ENCODE data around the gene DUSP6.

The DUSP6 gene

DNA sequence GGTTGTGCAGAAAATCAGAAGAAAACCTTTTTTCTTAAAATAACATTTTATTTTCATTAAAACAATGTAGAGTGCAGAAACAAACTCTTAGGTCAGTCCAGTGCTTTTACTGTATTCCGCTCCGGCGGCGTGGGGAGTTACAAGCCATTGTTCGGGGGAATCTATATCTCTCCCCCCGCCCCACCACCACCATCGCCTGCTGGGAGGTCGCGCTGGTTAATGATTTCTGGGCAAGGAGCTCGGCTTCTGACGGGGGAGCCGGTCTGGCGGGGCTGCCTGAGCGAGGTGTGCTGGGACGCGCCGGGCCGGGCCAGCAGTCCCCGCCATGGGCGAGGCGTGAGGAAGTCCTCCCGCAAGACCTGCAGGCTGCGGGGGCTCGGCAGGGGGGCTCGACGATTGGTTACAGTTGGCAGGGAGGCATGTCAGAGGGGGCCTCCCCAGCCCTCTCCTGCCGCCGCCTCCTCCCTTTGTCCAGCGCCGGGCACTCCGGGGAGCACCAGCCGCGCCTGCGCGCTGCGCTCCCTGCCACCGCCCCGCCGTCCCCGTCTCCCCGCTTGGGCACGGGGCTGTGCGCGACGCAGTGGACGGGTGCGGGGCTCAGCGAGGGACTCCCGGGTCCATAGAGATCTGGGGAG lies 1.0 kb upstream of the DUSP6 start:
- TF ChIP-seq, protein P1, sequence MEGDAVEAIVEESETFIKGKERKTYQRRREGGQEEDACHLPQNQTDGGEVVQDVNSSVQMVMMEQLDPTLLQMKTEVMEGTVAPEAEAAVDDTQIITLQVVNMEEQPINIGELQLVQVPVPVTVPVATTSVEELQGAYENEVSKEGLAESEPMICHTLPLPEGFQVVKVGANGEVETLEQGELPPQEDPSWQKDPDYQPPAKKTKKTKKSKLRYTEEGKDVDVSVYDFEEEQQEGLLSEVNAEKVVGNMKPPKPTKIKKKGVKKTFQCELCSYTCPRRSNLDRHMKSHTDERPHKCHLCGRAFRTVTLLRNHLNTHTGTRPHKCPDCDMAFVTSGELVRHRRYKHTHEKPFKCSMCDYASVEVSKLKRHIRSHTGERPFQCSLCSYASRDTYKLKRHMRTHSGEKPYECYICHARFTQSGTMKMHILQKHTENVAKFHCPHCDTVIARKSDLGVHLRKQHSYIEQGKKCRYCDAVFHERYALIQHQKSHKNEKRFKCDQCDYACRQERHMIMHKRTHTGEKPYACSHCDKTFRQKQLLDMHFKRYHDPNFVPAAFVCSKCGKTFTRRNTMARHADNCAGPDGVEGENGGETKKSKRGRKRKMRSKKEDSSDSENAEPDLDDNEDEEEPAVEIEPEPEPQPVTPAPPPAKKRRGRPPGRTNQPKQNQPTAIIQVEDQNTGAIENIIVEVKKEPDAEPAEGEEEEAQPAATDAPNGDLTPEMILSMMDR (IDR thresholded peaks at IDR 0.05; ENCODE audit: borderline replicate concordance, control extremely low read depth, extremely low read depth, insufficient read depth, missing control alignments), result no peak
- in situ Hi-C loops (cut with MboI; ENCODE audit: low sequenced_read_pairs, unreplicated experiment), result no loop called here
- DNase-seq (ENCODE audit: low spot score), result peak; percentile 59

DNA sequence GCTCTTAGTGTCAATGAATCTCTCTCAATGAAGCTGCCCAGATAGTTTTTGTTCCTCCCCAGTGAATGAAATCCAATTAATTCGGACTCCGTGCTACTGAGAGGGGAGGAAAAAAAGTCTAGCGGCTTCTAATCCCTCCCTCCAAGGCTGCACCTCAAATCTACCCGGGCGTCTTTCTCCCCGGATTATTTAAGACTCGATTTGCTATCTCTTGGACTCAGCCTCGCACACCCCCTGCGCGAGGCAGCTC lies 134 bp downstream of the DUSP6 start:
- in situ Hi-C loops (cut with MboI; ENCODE audit: low sequenced_read_pairs, unreplicated experiment), result no loop called here
- TF ChIP-seq, protein P1 (IDR thresholded peaks at IDR 0.05; ENCODE audit: borderline replicate concordance, control extremely low read depth, extremely low read depth, insufficient read depth, missing control alignments), result no peak
- no peak for DNase-seq (ENCODE audit: low spot score)

DNA sequence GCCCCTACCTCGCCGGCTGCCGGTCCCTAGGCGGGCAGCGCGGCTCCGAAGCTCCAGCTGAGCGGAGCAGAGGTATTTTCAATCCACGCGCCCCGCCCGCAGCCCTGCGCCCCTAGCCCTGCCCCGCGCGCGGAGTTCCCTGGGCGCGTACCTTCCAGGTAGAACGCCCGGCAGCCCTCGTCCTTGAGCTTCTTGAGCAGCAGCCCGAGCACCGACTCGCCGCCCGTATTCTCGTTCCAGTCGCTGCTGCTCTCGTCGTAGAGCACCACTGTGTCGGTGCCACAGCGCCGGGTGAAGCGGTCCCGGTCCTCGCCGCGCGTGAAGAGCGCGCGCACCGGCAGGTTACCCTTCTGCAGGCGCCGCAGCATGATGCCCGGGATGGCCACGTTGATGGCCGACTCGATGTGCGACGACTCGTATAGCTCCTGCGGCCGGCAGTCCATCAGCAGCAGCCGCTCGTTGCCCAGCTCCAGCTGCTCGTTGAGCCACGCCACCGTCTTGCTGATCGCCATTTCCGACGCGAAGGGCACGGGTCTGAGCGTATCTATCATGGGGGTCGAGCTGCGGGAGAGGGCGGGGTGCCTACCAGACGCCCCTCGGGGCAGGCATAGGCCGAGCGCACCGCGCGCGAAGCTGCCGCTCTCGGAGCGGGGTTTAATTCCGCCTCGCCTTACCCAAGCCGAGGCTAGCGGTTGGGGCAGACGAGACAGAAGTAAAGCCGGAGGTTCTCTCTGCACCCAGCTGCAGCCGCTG lies 636 bp downstream of the DUSP6 start:
- in situ Hi-C loops (cut with MboI; ENCODE audit: low sequenced_read_pairs, unreplicated experiment), result no loop called here
- DNase-seq (ENCODE audit: low spot score), result peak; percentile 59
- TF ChIP-seq, protein P1 (IDR thresholded peaks at IDR 0.05; ENCODE audit: borderline replicate concordance, control extremely low read depth, extremely low read depth, insufficient read depth, missing control alignments), result no peak

DNA sequence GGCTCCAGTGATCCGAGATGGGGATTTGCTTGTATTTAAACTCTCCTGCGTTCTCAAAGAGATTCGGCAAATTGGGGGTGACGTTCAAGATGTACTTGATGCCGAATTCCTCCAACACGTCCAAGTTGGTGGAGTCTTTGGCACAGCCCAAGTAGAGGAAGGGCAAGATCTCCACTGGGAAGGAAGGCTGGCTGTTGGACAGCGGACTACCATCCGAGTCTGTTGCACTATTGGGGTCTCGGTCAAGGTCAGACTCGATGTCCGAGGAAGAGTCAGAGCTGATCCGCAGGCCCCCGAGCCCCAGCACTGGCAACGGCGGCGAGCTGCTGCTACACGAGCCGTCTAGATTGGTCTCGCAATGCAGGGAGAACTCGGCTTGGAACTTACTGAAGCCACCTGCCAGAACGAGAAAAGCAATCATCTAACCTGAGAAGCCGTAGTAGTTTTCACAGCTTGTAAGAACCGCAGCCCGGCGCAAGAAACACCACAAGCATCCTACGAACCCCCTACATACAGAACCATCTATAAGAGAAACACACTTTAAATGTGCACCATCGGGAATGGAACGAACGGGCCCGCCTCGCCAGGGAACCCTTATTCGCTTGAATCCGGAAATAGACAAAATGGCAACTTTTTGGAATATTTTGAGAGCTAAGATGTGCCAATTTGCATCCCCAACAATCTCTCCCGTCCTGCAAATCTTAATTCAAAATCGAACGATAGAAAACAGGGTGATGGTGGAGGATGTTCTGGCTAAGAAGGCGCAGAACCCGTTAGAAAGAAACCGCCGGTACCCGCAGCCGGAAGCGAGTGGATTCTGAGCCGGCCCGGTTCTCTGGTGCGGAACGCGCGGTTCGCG lies 1.4 kb downstream of the DUSP6 start:
- TF ChIP-seq, protein P1 (IDR thresholded peaks at IDR 0.05; ENCODE audit: borderline replicate concordance, control extremely low read depth, extremely low read depth, insufficient read depth, missing control alignments), result no peak
- DNase-seq (ENCODE audit: low spot score), result no peak
- in situ Hi-C loops (cut with MboI; ENCODE audit: low sequenced_read_pairs, unreplicated experiment), result no loop called here

DNA sequence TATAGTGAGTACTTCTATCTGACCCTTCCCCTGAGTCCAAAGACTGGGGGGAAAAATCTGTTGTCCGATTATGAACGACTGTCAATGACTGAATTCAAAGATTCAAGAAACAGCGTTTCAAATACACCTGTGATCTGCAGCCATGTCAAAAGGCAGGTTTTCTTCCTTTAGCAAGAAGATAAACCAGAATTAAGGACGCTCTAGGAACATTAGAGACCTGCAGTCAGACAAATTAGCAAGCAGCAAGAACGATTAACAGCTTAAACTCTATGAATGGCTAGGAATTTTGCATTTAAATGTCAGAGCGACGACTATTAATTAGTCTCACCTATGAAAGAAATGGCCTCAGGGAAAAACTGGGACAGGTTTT lies 2.1 kb downstream of the DUSP6 start:
- TF ChIP-seq, protein P1 (IDR thresholded peaks at IDR 0.05; ENCODE audit: borderline replicate concordance, control extremely low read depth, extremely low read depth, insufficient read depth, missing control alignments), result no peak
- in situ Hi-C loops (cut with MboI; ENCODE audit: low sequenced_read_pairs, unreplicated experiment), result no loop called here
- DNase-seq (ENCODE audit: low spot score), result no peak

DNA sequence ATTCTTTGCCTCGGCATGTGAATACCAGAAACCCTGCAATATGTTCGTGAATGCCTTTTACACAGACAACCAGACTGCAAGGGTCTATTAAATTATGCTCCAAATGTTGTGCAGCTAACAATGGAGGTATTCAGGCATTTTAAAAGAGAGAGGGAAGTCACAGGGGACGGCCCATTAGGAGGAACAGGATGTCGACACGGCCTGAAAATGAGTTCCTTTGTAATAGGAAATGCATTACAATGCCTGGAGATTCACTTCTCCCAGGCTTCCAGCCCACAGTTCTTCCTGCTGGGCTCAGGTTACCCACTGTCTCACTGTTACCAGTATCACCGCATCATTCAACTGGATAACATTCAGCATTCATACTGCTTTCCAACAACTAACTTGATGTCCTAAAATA lies 2.5 kb downstream of the DUSP6 start:
- TF ChIP-seq, protein P1 (IDR thresholded peaks at IDR 0.05; ENCODE audit: borderline replicate concordance, control extremely low read depth, extremely low read depth, insufficient read depth, missing control alignments), result no peak
- no peak for DNase-seq (ENCODE audit: low spot score)
- in situ Hi-C loops (cut with MboI; ENCODE audit: low sequenced_read_pairs, unreplicated experiment), result no loop called here

Measured in GM13976 (cell line).